ENCODE data around the gene PEMT. TPM values are rescaled to one million over a fixed set of nuclear protein-coding genes. Genes with fewer than 3 reads are reported as not detected.

PEMT gene
- total and polyA plus RNA-seq, 2 of the 8 experiments (the other 6 are each of a cell fraction or from before 2014, with no cell fraction given) = 42.0 to 118 TPM

- Histone ChIP-seq H4K20me1 (replicated peaks in 1 of 2; ENCODE audit: control insufficient read depth in 1 of 2, insufficient read depth in 2 of 2, low read length in 2 of 2) (peaks cover 0 to 2% of the 10 kb centered on the region in 2 experiments), H3K27me3 (replicated peaks in 1 of 4; ENCODE audit: control insufficient read depth in 3 of 4, extremely low read depth in 1 of 4, insufficient read depth in 3 of 4, low read length in 3 of 4) (no peaks in the 10 kb centered on the region), H2BK20ac (ENCODE audit: low read length) (no peak overlapping the region), H4K8ac (ENCODE audit: extremely low read depth, insufficient read depth, low read length) (no peak overlapping the region), H3K4ac (replicated peaks; ENCODE audit: insufficient read length, low read depth, low read length) (no peak overlapping the region), H2BK12ac (ENCODE audit: low read depth, low read length) (no peak overlapping the region; the same call in 1 of the 2 replicates), H2BK5ac (ENCODE audit: low read depth, low read length) (no peak overlapping the region), H2BK15ac (ENCODE audit: low read length) (no peak overlapping the region), H2BK120ac (replicated peaks; ENCODE audit: low read depth, low read length) (no peak overlapping the region), H3K79me2 (ENCODE audit: control insufficient read depth in 1 of 2, insufficient read depth in 2 of 2, low read length in 2 of 2) (peaks cover 0 to 20% of the 10 kb centered on the region in 2 experiments; a peak in 2 of 4 replicates), H3K79me1 (ENCODE audit: low read depth, low read length) (no peaks in the 10 kb centered on the region; the same call in none of the 2 replicates), H4K91ac (replicated peaks; ENCODE audit: insufficient read length, low read length) (no peak overlapping the region), H3K36me3 (ENCODE audit: control insufficient read depth in 2 of 4, insufficient read depth in 4 of 4, low read length in 3 of 4) (no peaks in the 10 kb centered on the region), H3K23me2 (ENCODE audit: low read depth, low read length) (peaks cover 9% of the 10 kb centered on the region), H2AFZ (ENCODE audit: low read length) (no peak overlapping the region), H3K18ac (ENCODE audit: extremely low read depth, low read length) (no peak overlapping the region), H3K14ac (ENCODE audit: insufficient read length) (no peak overlapping the region), H3K4me3 (ENCODE audit: extremely low read depth in 1 of 4, insufficient read depth in 2 of 4, low read depth in 3 of 4, low read length in 4 of 4) (no peak overlapping the region), H3K23ac (ENCODE audit: insufficient read length) (no peak overlapping the region), H3K9ac (replicated peaks in 1 of 4; ENCODE audit: extremely low read depth in 1 of 4, low read depth in 3 of 4, low read length in 3 of 4) (no peak overlapping the region), H3K27ac (ENCODE audit: low read depth, low read length) (no peak overlapping the region), H3K4me1 (replicated peaks in 1 of 4; ENCODE audit: control insufficient read depth in 3 of 4, insufficient read depth in 4 of 4, low read length in 3 of 4) (peaks cover 0 to 5% (median 2%) of the 10 kb centered on the region in 4 experiments; a peak in 4 of 7 replicates), H4K5ac (ENCODE audit: insufficient read length, low read depth, low read length) (no peak overlapping the region), H2AK5ac (ENCODE audit: low read depth, low read length) (no peak overlapping the region), H3K56ac (replicated peaks; ENCODE audit: insufficient read length, low read depth, low read length) (no peak overlapping the region), H3K9me3 (ENCODE audit: insufficient read depth in 2 of 2, low read depth in 1 of 2, low read length in 1 of 2) (no peaks in the 10 kb centered on the region), H3K4me2 (ENCODE audit: insufficient read depth in 1 of 2, low read depth in 2 of 2, low read length in 2 of 2) (no peak overlapping the region)
- ChIA-PET POLR2A (ENCODE audit: partially characterized antibody) (interaction anchor here (1.0 to 2.0 kb wide), 2 partner anchors 54 to 91 kb away, joined by 3 to 5 read pairs; no protein-coding TSS in a partner anchor), CTCF (ENCODE audit: partially characterized antibody) (interaction anchor here (1.0 to 7.4 kb wide), 11 partner anchors 13 to 233 kb away, joined by 3 to 54 read pairs (median 5); no protein-coding TSS in a partner anchor)
- FAIRE-seq (no peak), DNase-seq (ENCODE audit: low read depth in 1 of 2, low spot score in 2 of 2) (no peak)
- WGBS, 2 experiments (ENCODE audit: extremely low coverage in 1 of 2, insufficient coverage in 1 of 2, insufficient read length in 1 of 2, insufficient replicate concordance in 2 of 2, low coverage in 1 of 2, low lambda C conversion rate in 2 of 2, missing lambda C conversion rate in 1 of 2) = 88% methylated on average over 10 of the region's 10 CpGs; no CpG with 5 or more reads in 1 of the 2 experiments
- TF ChIP-seq CHD2 (IDR thresholded peaks at IDR 0.05; ENCODE audit: low read length) = no peak
- TF ChIP-seq POU5F1 (IDR thresholded peaks at IDR 0.05; ENCODE audit: low read depth, low read length) = no peak
- no peak for TF ChIP-seq CBX5 (IDR thresholded peaks at IDR 0.05; ENCODE audit: low read depth, low read length)
- TF ChIP-seq RNF2 (IDR thresholded peaks at IDR 0.05; ENCODE audit: borderline replicate concordance, low read depth, low read length, missing control alignments, poor library complexity, severe bottlenecking) = no peak
- no peak for TF ChIP-seq ZNF274 (IDR thresholded peaks at IDR 0.05; ENCODE audit: borderline replicate concordance, extremely low read depth, low read length)
- no peak for TF ChIP-seq GABPA (IDR thresholded peaks at IDR 0.05; ENCODE audit: borderline replicate concordance, insufficient read depth, low read length)
- TF ChIP-seq TAF1 (IDR thresholded peaks at IDR 0.05; ENCODE audit: low read depth, low read length) = no peak
- TF ChIP-seq CREB1 (IDR thresholded peaks at IDR 0.05) = no peak
- no peak for TF ChIP-seq SP2 (IDR thresholded peaks at IDR 0.05; ENCODE audit: low read length)
- TF ChIP-seq SP4 (IDR thresholded peaks at IDR 0.05; ENCODE audit: low read length) = no peak
- no peak for TF ChIP-seq PHF8 (conservative IDR thresholded peaks at IDR 0.05; ENCODE audit: low read depth, low read length)
- TF ChIP-seq BRCA1 (IDR thresholded peaks at IDR 0.05; ENCODE audit: low read depth, low read length) = no peak
- no peak for TF ChIP-seq TCF12 (IDR thresholded peaks at IDR 0.05; ENCODE audit: low read depth, low read length)
- no peak for TF ChIP-seq RFX5 (IDR thresholded peaks at IDR 0.05; ENCODE audit: borderline replicate concordance, low read depth, low read length)
Observed at GRCh38 chr17:17587614-17588337, 3.7 kb downstream of the PEMT start.

All from H1 (cell line).